T-helper 17 cell (primary cell): ENCODE results near the gene OR2T2. TPM values are rescaled to one million over a fixed set of nuclear protein-coding genes. Genes with fewer than 3 reads are reported as not detected.
"Not testable (repeated sequence)": the region's sequence is repeated elsewhere in the genome, so short reads cannot be mapped to it uniquely, and the experiment has no call there.

Source experiments
- ATAC-seq: fragments of 150-1000 bp; cut with Tn5 transposase; 2 replicates; pipeline ENCODE4 v1.10.0; 2021; ENCODE audit warnings: mild to moderate bottlenecking, moderate library complexity
- DNase-seq, 3 donors: peaks; one replicate each; pipeline versions ENCODE4 v3.0.0 to v3.0.0-alpha.2; 2020 to 2021
- H3K9me3 ChIP-seq: one replicate; pipeline ENCODE4 v1.7.0; 2013; ENCODE audit warnings: low read length, mild to moderate bottlenecking; ENCODE audit not compliant: control insufficient read depth, poor library complexity, severe bottlenecking
- H3K27ac Mint-ChIP-seq: one replicate; pipeline ENCODE4 v1.8.0; 2022; ENCODE audit warnings: mild to moderate bottlenecking, moderate library complexity, mixed read lengths
- H3K27me3 Mint-ChIP-seq: one replicate; pipeline ENCODE4 v1.8.0; 2022; ENCODE audit warnings: mixed read lengths
- H3K36me3 Mint-ChIP-seq: one replicate; pipeline ENCODE4 v1.8.0; 2022; ENCODE audit warnings: low read depth, mixed read lengths
- H3K4me1 Mint-ChIP-seq: one replicate; pipeline ENCODE4 v1.8.0; 2022; ENCODE audit warnings: mild to moderate bottlenecking, mixed read lengths
- H3K4me3 Mint-ChIP-seq: one replicate; pipeline ENCODE4 v1.8.0; 2022; ENCODE audit warnings: mild to moderate bottlenecking, moderate library complexity, mixed read lengths
- total RNA-seq, 4 donors: library from RNA in 2 of 4; stranded (reverse) in 2 of 4; gene quantifications; one replicate each; pipeline ENCODE4 v1.2.3 and lab custom pipeline; 2022 to 2026

Gene OR2T2
- total RNA-seq, 2 donors from 2014 or later, result 0.15 TPM; not detected in 1

DNA sequence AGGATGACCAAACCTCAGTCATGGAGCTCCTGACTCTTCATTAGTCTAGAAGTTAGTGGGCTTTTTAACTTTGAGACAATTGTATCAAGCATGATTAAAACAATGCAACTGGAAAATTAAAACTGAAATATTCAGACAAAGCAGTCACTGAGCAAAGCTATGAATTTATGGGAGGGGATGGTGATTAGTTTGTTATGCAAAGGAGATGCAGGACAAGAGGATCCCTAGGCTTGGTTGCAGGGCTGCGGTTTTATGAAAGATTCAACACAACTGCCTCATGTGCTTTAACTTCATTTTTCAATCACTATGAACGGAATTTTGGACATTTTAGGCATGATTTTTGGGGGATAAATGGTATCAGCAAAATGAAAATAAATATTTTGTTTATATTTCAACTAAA, 26.7 kb downstream of the OR2T2 start:
- not testable (repeated sequence) for ATAC-seq, H3K27me3 Mint-ChIP-seq, DNase-seq, H3K4me3 Mint-ChIP-seq, H3K36me3 Mint-ChIP-seq, H3K4me1 Mint-ChIP-seq, H3K9me3 ChIP-seq, H3K27ac Mint-ChIP-seq

DNA sequence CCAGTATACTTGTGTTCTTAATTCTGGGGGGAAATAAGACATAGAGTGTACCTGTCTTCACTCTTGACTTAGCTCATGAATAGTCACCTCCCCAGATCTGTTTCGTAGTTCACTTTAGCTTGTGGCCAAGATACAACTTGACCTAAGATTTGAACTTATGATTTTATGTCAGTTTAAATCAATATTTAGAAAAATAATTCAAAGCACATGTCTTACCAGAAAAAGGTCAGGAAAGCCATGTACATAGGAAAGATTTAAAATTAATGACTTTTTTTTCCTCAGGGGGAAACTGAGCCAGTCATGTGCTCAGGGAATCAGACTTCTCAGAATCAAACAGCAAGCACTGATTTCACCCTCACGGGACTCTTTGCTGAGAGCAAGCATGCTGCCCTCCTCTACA, 27.6 kb downstream of the OR2T2 start, which contains the start of gene OR2T3:
TSS of gene OR2T3 (plus strand) at position 301 of the 400 bp plus-strand sequence. CDS start at position 301, 0 bp downstream.
- not testable (repeated sequence) for H3K36me3 Mint-ChIP-seq, DNase-seq, H3K27ac Mint-ChIP-seq, H3K4me1 Mint-ChIP-seq, ATAC-seq, H3K9me3 ChIP-seq, H3K27me3 Mint-ChIP-seq, H3K4me3 Mint-ChIP-seq

- not testable (repeated sequence) for H3K9me3 ChIP-seq, H3K27me3 Mint-ChIP-seq, H3K4me3 Mint-ChIP-seq, H3K4me1 Mint-ChIP-seq, H3K36me3 Mint-ChIP-seq, H3K27ac Mint-ChIP-seq, DNase-seq, ATAC-seq
Measured at GRCh38 chr1:248475660-248476059, 30.2 kb downstream of the OR2T2 start.

DNA sequence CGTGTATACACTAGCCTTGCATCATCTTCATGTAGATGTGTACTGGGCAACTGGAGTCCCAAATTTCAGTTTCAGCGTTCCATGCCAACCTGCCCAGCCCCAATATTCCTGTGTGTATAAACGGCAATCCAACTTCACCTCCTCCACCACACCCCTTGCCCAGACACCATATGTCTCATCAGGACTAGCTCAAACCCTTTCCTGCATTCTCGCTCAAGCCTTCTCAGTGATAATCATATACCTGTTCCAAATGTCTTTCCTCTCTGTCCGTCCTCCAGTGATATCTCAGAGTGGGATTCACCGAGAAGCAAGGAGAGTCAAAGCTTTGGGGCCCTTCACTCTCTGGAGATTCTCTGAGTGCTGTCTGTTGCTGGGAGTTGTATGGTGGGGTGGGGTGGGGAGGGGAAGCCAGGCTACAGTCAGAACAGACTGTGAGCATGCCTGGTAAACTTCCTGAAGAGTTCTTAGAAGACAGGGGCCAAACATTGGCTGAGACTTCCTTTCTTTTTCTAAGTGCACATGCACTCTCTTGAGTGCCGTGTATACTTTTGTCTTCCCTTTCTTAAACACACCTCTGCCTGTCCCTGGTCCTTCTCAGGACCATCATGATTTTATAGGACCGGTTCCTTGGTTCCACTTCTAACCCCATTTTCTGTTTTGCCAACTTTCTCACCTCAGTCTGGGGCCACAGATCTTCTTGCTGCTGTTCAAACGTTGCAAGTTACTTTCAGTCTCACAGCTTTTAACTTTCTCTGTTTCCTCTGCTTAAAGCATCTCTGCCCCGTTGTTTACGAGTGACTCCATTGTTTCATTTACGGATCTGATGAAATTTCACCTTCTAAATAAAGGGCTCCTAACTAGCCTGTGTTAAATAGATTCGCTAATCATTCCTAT, 36.5 kb downstream of the OR2T2 start:
- Mint-ChIP-seq H3K4me1 (peaks cover 11% of the 10 kb centered on the region), H3K4me3 (peak overlapping the region; percentile 98), H3K27ac (peak overlapping the region; percentile 96)
- ATAC-seq, result peak; percentile 87
- not testable (repeated sequence) for H3K27me3 Mint-ChIP-seq, H3K36me3 Mint-ChIP-seq, DNase-seq, H3K9me3 ChIP-seq

- DNase-seq, H3K4me1 Mint-ChIP-seq, H3K4me3 Mint-ChIP-seq, H3K27ac Mint-ChIP-seq, H3K9me3 ChIP-seq, ATAC-seq, H3K36me3 Mint-ChIP-seq, H3K27me3 Mint-ChIP-seq: not testable (repeated sequence)
Measured at GRCh38 chr1:248488289-248488688, 42.9 kb downstream of the OR2T2 start, which contains the start of gene OR2T5. OR2T5 (plus strand) TSS chr1:248488589; CDS start chr1:248488589, 0 bp downstream.

- H3K27me3 Mint-ChIP-seq, H3K4me3 Mint-ChIP-seq, H3K9me3 ChIP-seq, ATAC-seq, DNase-seq, H3K27ac Mint-ChIP-seq, H3K4me1 Mint-ChIP-seq, H3K36me3 Mint-ChIP-seq: not testable (repeated sequence)
Measured at GRCh38 chr1:248496661-248497060, 51.2 kb downstream of the OR2T2 start.

DNA sequence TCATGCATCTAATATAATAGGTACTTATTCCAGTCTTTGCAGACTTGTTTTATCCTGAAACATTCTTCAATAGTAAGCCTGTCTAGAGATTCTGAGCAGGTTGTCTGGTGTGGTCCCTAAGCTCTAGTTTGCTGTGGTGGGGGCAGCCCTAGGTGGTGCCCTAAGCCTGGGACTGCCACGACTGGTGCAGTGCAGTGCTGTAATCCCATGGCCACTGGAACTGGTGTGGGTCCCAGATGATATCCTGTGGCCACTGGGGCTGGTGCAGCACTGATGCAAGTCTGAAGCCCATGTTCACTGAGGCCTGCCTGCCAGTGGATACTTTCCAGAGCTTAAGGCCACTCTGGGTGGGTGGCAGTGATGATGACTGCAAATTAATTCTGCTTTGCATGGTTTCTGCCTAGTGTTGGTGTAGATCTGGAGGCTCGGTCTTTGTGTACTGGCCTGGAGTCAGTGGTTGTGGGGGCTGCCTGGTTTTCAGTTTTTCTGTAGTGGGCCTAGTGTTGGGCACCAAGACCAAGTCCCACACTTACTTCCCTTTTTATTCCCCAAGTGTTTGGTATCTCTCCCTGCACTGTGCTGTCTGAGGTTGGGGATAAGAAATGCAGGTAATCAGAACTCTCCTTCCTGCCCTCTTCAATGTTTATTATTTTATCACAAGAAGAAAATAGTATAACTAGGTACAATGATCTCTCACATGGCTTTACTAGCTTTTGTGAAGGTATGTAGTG, 55.0 kb downstream of the OR2T2 start:
- not testable (repeated sequence) for H3K4me3 Mint-ChIP-seq, H3K36me3 Mint-ChIP-seq, H3K4me1 Mint-ChIP-seq, H3K27ac Mint-ChIP-seq, ATAC-seq, DNase-seq, H3K9me3 ChIP-seq, H3K27me3 Mint-ChIP-seq

Other genes starting within 250 kb of the OR2T2 start
- gene OR2M3, start 248.4 kb upstream of the OR2T2 start, total RNA-seq, result not detected
- gene OR2M4, start 214.2 kb upstream of the OR2T2 start, total RNA-seq, result not detected
- gene OR2T33, start 167.7 kb upstream of the OR2T2 start, total RNA-seq, result not detected
- gene OR2T12, start 142.2 kb upstream of the OR2T2 start, total RNA-seq, result not detected
- gene OR2M7, start 121.1 kb upstream of the OR2T2 start, total RNA-seq, result not detected
- gene OR14C36, start 96.9 kb upstream of the OR2T2 start, total RNA-seq, result not detected
- gene OR2T4, start 84.0 kb upstream of the OR2T2 start, total RNA-seq, result not detected
- not detected for gene OR2T6, start 69.9 kb upstream of the OR2T2 start, total RNA-seq
- not detected for gene OR2T1, start 42.6 kb upstream of the OR2T2 start, total RNA-seq
- gene OR2T3, start 27.7 kb downstream of the OR2T2 start, total RNA-seq, result not detected
- not detected for gene OR2T5, start 43.0 kb downstream of the OR2T2 start, total RNA-seq
- not detected for gene OR2G6, start 62.4 kb downstream of the OR2T2 start, total RNA-seq
- gene OR2T29, start 117.1 kb downstream of the OR2T2 start, total RNA-seq, result not detected
- gene OR2T34, start 129.1 kb downstream of the OR2T2 start, total RNA-seq, result not detected
- gene OR2T10, start 152.1 kb downstream of the OR2T2 start, total RNA-seq, result not detected
- not detected for gene OR2T11, start 189.5 kb downstream of the OR2T2 start, total RNA-seq
- gene OR2T35, start 199.6 kb downstream of the OR2T2 start, total RNA-seq, result not detected
- not detected for gene OR2T27, start 209.9 kb downstream of the OR2T2 start, total RNA-seq